IPS-18a (cell line): ENCODE results near the gene MYO5A.

Experiments used
- H3K27ac ChIP-seq: one replicate; pipeline ENCODE4 v1.5.1; 2013; ENCODE audit warnings: low read length
- H3K27me3 ChIP-seq: one replicate; pipeline ENCODE4 v1.6.1; 2013; ENCODE audit warnings: mild to moderate bottlenecking, low read length; ENCODE audit not compliant: control insufficient read depth, insufficient read depth
- H3K36me3 ChIP-seq: one replicate; pipeline ENCODE4 v1.6.1; 2013; ENCODE audit warnings: low read depth, low read length; ENCODE audit not compliant: control insufficient read depth
- H3K4me1 ChIP-seq: one replicate; pipeline ENCODE4 v1.6.1; 2013; ENCODE audit warnings: low read depth, low read length; ENCODE audit not compliant: control insufficient read depth
- H3K4me3 ChIP-seq: one replicate; pipeline ENCODE4 v1.5.1; 2013; ENCODE audit warnings: low read length
- H3K9ac ChIP-seq: one replicate; pipeline ENCODE4 v1.6.1; 2013; ENCODE audit warnings: mild to moderate bottlenecking, low read length, moderate library complexity
- H3K9me3 ChIP-seq: one replicate; pipeline ENCODE4 v1.6.1; 2013; ENCODE audit warnings: low read depth, low read length; ENCODE audit not compliant: control insufficient read depth

The MYO5A gene

DNA sequence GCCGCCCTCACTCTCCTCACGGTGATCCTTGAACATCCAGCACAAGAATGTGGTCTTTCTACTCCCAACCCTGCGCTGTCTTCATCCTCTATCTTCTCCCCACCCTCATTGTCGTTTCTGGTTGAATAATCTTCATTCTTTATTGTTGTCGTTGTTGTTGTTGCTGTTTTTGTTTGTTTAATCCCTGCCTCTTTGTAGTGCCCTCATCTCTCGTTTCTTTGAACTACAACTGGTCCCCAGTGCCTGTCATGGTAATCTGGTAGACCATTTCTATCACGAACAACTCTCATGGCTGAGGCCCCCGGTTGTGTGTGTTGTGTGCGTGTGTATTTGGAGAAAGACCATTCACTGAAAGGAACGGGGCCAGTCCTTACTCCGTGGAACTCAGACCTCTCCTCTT lies 1.3 kb upstream of the MYO5A start:
- peak overlapping the region; percentile 72 for H3K4me3 ChIP-seq
- no peaks in the 10 kb centered on the region for H3K36me3 ChIP-seq
- peaks cover 3% of the 10 kb centered on the region for H3K4me1 ChIP-seq
- H3K9ac ChIP-seq, result no peak overlapping the region
- H3K27ac ChIP-seq, result no peak overlapping the region
- H3K9me3 ChIP-seq, result no peaks in the 10 kb centered on the region
- peaks cover 48% of the 10 kb centered on the region for H3K27me3 ChIP-seq

- H3K27ac ChIP-seq, result no peak overlapping the region
- H3K9me3 ChIP-seq, result no peaks in the 10 kb centered on the region
- H3K9ac ChIP-seq, result peak overlapping the region; percentile 45
These were observed 753 bp upstream of the MYO5A start for GRCh38 chr15:52529341-52529924.

GRCh38 chr15:52527911-52528563 lies 643 bp downstream of the MYO5A start:
- no peak overlapping the region for H3K27ac ChIP-seq

More at GRCh38 chr15:52529341-52529924, 753 bp upstream of the MYO5A start:
- Histone ChIP-seq H3K27me3 (peaks cover 48% of the 10 kb centered on the region), H3K4me1 (peaks cover 3% of the 10 kb centered on the region), H3K4me3 (peak overlapping the region; percentile 72), H3K36me3 (no peaks in the 10 kb centered on the region)

DNA sequence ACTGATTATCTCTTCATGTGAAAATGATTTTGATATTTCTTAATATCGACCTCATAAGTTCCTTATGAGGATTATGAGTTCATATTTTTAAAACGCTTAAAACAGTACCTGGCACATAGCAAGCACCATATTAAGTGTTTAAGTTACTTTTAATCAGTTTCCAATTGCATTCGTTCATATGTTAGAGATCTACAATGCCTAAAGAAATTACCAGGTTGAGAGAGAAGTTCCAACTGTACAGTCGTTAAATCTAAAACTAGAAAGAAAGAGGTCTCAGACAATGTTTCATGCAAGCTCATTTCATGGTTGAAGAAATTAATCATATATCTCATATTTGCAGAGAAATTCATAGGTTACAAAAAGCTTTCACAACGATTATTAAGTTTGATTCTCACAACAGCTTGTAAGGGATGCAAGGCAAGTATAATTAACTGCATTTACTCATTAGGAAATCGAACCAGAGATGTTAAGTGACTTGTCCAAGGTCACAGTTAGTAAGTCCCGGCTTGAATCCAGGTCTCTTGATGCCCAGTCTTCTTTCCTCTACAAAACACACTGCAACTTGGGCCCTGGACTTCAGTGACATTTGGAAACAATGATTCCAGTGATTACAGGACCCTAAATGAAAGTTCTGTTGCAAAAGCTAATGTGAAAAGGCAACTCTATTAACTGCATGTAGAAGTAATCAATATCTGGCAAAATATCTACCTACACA lies 1.3 kb downstream of the MYO5A start:
- Histone ChIP-seq H3K36me3 (no peaks in the 10 kb centered on the region), H3K9me3 (no peaks in the 10 kb centered on the region), H3K9ac (no peak overlapping the region), H3K4me1 (peaks cover 3% of the 10 kb centered on the region), H3K4me3 (peak overlapping the region; percentile 75), H3K27ac (no peak overlapping the region), H3K27me3 (peaks cover 48% of the 10 kb centered on the region)

More at GRCh38 chr15:52527911-52528563, 643 bp downstream of the MYO5A start:
- Histone ChIP-seq H3K27me3 (peaks cover 48% of the 10 kb centered on the region), H3K36me3 (no peaks in the 10 kb centered on the region), H3K4me1 (peaks cover 3% of the 10 kb centered on the region), H3K9me3 (no peaks in the 10 kb centered on the region), H3K4me3 (peak overlapping the region; percentile 75), H3K9ac (peak overlapping the region; percentile 47)

GRCh38 chr15:52524223-52525136 lies 4.2 kb downstream of the MYO5A start:
- Histone ChIP-seq H3K36me3 (no peaks in the 10 kb centered on the region), H3K9ac (no peak overlapping the region), H3K27ac (no peak overlapping the region), H3K4me1 (no peaks in the 10 kb centered on the region), H3K4me3 (no peak overlapping the region), H3K27me3 (peaks cover 20% of the 10 kb centered on the region), H3K9me3 (no peaks in the 10 kb centered on the region)

GRCh38 chr15:52523647-52524046 lies 5.0 kb downstream of the MYO5A start:
- H3K27me3 ChIP-seq, result peaks cover 17% of the 10 kb centered on the region
- no peaks in the 10 kb centered on the region for H3K4me1 ChIP-seq

DNA sequence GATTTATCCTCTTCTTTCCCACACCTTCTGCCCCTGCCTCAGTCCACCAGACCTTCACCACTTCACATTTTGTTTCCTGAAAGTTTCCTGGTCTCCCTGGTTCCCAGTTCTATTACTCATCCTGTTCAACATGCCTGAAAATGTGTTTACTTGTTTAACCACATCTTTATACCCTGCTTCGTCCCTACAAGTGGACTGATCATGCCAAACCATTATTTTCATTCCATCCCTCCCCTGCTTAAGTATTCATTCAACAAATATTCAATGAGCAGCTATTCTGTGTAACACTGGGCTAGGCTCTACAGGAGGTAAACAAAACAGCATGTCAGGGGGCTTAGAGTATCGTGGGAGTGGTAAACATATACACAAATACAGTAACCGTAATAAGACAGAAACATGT lies 5.5 kb downstream of the MYO5A start:
- H3K9ac ChIP-seq, result no peak overlapping the region
- no peak overlapping the region for H3K4me3 ChIP-seq
- H3K4me1 ChIP-seq, result no peaks in the 10 kb centered on the region
- no peaks in the 10 kb centered on the region for H3K36me3 ChIP-seq
- H3K27ac ChIP-seq, result no peak overlapping the region
- peaks cover 15% of the 10 kb centered on the region for H3K27me3 ChIP-seq
- no peaks in the 10 kb centered on the region for H3K9me3 ChIP-seq

More at GRCh38 chr15:52523647-52524046, 5.0 kb downstream of the MYO5A start:
- Histone ChIP-seq H3K4me3 (no peak overlapping the region), H3K36me3 (no peaks in the 10 kb centered on the region), H3K27ac (no peak overlapping the region), H3K9ac (no peak overlapping the region), H3K9me3 (no peaks in the 10 kb centered on the region)

DNA sequence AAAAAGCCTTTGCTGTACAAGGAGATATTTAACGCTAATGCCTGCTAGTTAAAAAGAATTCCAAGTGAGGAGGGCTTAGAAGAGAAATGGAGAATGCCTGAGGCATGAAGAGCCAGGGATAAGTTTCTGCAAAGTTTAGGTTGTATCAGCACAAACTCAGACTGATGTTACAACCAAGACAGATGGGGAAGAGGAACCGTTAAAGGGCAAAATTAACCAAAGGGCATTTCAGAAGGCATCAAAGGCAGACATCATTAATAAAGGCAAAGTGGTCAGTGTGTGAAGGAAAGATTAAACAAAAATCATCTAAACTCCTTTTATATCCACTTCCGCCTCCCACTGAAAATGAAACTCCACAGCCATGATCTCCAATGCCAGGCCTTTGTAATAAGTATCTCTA lies 7.0 kb downstream of the MYO5A start:
- H3K4me1 ChIP-seq, result no peaks in the 10 kb centered on the region
- H3K9me3 ChIP-seq, result no peaks in the 10 kb centered on the region
- H3K27me3 ChIP-seq, result peaks cover under 1% of the 10 kb centered on the region
- no peak overlapping the region for H3K9ac ChIP-seq
- H3K27ac ChIP-seq, result no peak overlapping the region
- no peak overlapping the region for H3K4me3 ChIP-seq
- H3K36me3 ChIP-seq, result no peaks in the 10 kb centered on the region

GRCh38 chr15:52520421-52520820 lies 8.3 kb downstream of the MYO5A start:
- no peaks in the 10 kb centered on the region for H3K36me3 ChIP-seq

DNA sequence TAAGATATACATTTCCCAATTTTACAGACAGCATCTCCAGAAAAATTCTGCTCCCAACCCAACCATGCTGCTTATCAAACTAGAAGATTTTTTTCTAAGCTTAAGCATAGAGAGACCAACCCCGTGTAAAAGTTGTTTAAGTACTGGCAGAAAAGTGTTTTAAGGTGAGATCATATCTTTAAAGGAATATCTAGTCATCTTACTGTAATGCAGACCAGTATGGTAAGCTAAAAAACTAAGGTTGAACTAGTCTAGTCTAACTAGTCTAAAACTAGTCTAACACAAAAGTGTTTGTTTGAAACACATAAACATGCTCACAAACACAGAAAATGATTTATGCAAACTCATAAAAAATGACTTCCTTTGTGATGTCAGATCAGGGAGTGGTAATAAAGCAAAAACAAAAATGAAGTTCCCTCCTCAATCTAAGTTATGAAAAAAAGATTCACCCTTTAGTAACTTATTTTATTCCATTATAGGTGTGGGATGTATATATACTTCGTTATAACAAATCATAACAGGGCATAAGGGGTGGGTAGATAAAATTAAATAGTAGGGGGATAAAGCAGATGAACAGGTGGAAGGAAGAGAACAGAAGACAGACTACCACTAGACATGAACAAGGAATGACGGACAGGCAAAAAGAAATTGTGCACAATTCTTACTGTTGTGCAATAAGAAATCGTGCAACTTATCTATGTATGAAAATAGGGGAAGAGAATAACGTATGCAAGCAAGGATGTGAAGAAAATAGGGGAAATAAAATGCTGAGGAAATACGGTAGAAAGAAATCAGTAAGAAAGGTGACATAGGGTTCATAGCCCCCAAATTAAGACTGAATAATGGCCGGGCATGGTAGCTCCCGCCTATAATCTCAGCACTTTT lies 10.0 kb downstream of the MYO5A start:
- H3K36me3 ChIP-seq, result no peaks in the 10 kb centered on the region
- no peak overlapping the region for H3K9ac ChIP-seq
- H3K9me3 ChIP-seq, result no peaks in the 10 kb centered on the region
- H3K27ac ChIP-seq, result no peak overlapping the region
- no peak overlapping the region for H3K4me3 ChIP-seq
- H3K27me3 ChIP-seq, result no peaks in the 10 kb centered on the region
- H3K4me1 ChIP-seq, result no peaks in the 10 kb centered on the region

More at GRCh38 chr15:52520421-52520820, 8.3 kb downstream of the MYO5A start:
- no peak overlapping the region for H3K4me3 ChIP-seq
- no peaks in the 10 kb centered on the region for H3K27me3 ChIP-seq
- H3K9ac ChIP-seq, result no peak overlapping the region
- no peaks in the 10 kb centered on the region for H3K4me1 ChIP-seq
- no peak overlapping the region for H3K27ac ChIP-seq
- H3K9me3 ChIP-seq, result no peaks in the 10 kb centered on the region
